HCT116 (cell line): ENCODE data around the gene ANKRD24. TPM values are rescaled to one million over a fixed set of nuclear protein-coding genes. Genes with fewer than 3 reads are reported as not detected.

Experiments
- ATAC-seq: fragments of 200-7000 bp; cut with Tn5 transposase; 2 replicates; pipeline ENCODE4 v1.9.1; 2020; ENCODE audit warnings: mild to moderate bottlenecking, moderate library complexity
- BruUV-seq: library from RNA; stranded (reverse); fragments of 400-500 nt; replicated peaks from 2 replicates; lab custom pipeline; 2021; lab: Mats Ljungman, UMichigan
- CTCF ChIA-PET: fragments of 300-600 bp; sonication (Branson Sonifier 250); formaldehyde crosslinking; loops from one replicate; lab custom pipeline; 2021; ENCODE audit warnings: antibody characterized with exemption; lab: Charles Lee
- POLR2A ChIA-PET: fragments of 300-600, 350-600 bp; sonication (Branson Sonifier 250); formaldehyde crosslinking; loops from one replicate; lab custom pipeline; 2021; ENCODE audit warnings: antibody characterized with exemption; lab: Charles Lee
- RAD21 ChIA-PET, 2 experiments: fragments of 300-600 bp; sonication (Branson Sonifier 250); formaldehyde crosslinking; loops; one replicate each; lab custom pipeline; 2023; ENCODE audit warnings: low total read pairs in 2 of 2; ENCODE audit not compliant: uncharacterized antibody in 2 of 2, unreplicated experiment in 2 of 2, low non-redundant PET in 1 of 2; lab: Charles Lee
- DNase-seq: peaks from one replicate; pipeline ENCODE4 v3.0.0-alpha.2; 2010; ENCODE audit warnings: low read depth, low spot score
- H2AFZ ChIP-seq: fragments of 200-600 bp; shearing (Covaris generic), sonication (generic); 2 replicates; pipeline ENCODE4 v1.6.1; 2017; ENCODE audit warnings: low read depth, mixed run types, mixed read lengths, antibody characterized with exemption, low read length; ENCODE audit not compliant: poor library complexity, severe bottlenecking
- H3K27ac ChIP-seq: 2 replicates; pipeline ENCODE4 v1.5.1; 2012; ENCODE audit warnings: low read depth, low read length
- H3K27me3 ChIP-seq: fragments of 200-600 bp; sonication (generic); 2 replicates; pipeline ENCODE4 v1.6.1; 2016; ENCODE audit warnings: mixed run types, low read length, mixed read lengths; ENCODE audit not compliant: insufficient read depth
- H3K36me3 ChIP-seq, 2 experiments: fragments of 200-500 bp in 1 of 2; fragments of 200-600 bp in 1 of 2; sonication (Bioruptor generic) in 1 of 2; sonication (generic) in 1 of 2; 2 replicates each; pipeline versions ENCODE4 v1.5.1 to v1.6.1; 2014 to 2016; ENCODE audit warnings: low read length in 2 of 2, inconsistent platforms in 1 of 2, mixed read lengths in 1 of 2, mixed run types in 1 of 2; ENCODE audit not compliant: insufficient read depth in 2 of 2, control insufficient read depth in 1 of 2
- H3K4me1 ChIP-seq, 2 experiments: fragments of 200-600 bp in 1 of 2; sonication (generic) in 1 of 2; 2 replicates each; pipeline versions ENCODE4 v1.5.1 to v1.6.1; 2012 to 2017; ENCODE audit warnings: low read length in 2 of 2, inconsistent platforms in 1 of 2, mild to moderate bottlenecking in 1 of 2, mixed read lengths in 1 of 2, mixed run types in 1 of 2, moderate library complexity in 1 of 2; ENCODE audit not compliant: insufficient read depth in 2 of 2, control insufficient read depth in 1 of 2
- H3K4me2 ChIP-seq: fragments of 200-600 bp; sonication (generic); 2 replicates; pipeline ENCODE4 v1.6.1; 2017; ENCODE audit warnings: mixed run types, low read length, mixed read lengths
- H3K4me3 ChIP-seq, 2 experiments: fragments of 200-600 bp in 1 of 2; sonication (generic) in 1 of 2; replicated peaks in 1 of 2; 2 replicates each; pipeline ENCODE4 v1.5.1; 2011 to 2016; ENCODE audit warnings: low read length in 2 of 2, control low read depth in 1 of 2, low read depth in 1 of 2, mild to moderate bottlenecking in 1 of 2, mixed read lengths in 1 of 2, mixed run types in 1 of 2
- H3K79me2 ChIP-seq: fragments of 200-600 bp; sonication (generic); 2 replicates; pipeline ENCODE4 v1.6.1; 2017; ENCODE audit warnings: mild to moderate bottlenecking, mixed run types, low read length, moderate library complexity, mixed read lengths; ENCODE audit not compliant: insufficient read depth
- H3K9ac ChIP-seq: fragments of 200-600 bp; sonication (generic); 2 replicates; pipeline ENCODE4 v1.6.1; 2016; ENCODE audit warnings: low read length, mixed read lengths
- H3K9me2 ChIP-seq: fragments of 200-600 bp; sonication (generic), shearing (Covaris generic); 2 replicates; pipeline ENCODE4 v1.6.1; 2017; ENCODE audit warnings: mixed run types, mild to moderate bottlenecking, moderate library complexity; ENCODE audit not compliant: insufficient read depth
- H3K9me3 ChIP-seq, 2 experiments: fragments of 200-500 bp in 1 of 2; fragments of 200-600 bp in 1 of 2; sonication (Bioruptor generic) in 1 of 2; sonication (generic) in 1 of 2; 2 replicates each; pipeline ENCODE4 v1.6.1; 2014 to 2017; ENCODE audit warnings: low read length in 2 of 2, mixed read lengths in 2 of 2, inconsistent platforms in 1 of 2, low read depth in 1 of 2, mild to moderate bottlenecking in 1 of 2, mixed run types in 1 of 2, moderate library complexity in 1 of 2; ENCODE audit not compliant: control insufficient read depth in 1 of 2, insufficient read depth in 1 of 2
- H4K20me1 ChIP-seq: fragments of 200-600 bp; sonication (generic), shearing (Covaris generic); 2 replicates; pipeline ENCODE4 v1.6.1; 2017; ENCODE audit warnings: mixed run types, mild to moderate bottlenecking, moderate library complexity; ENCODE audit not compliant: insufficient read depth
- ATF3 ChIP-seq: IDR thresholded peaks from 2 replicates; pipeline ENCODE4 v1.6.1; 2012
- CTCF ChIP-seq, 3 experiments: fragments of 200-600 bp in 1 of 3; sonication (generic) in 1 of 3; IDR thresholded peaks in 2 of 3; conservative IDR thresholded peaks in 1 of 3; 2 replicates each; pipeline ENCODE4 v1.5.1; 2012 to 2017; ENCODE audit warnings: low read depth in 2 of 3, low read length in 2 of 3, antibody characterized with exemption in 1 of 3, borderline replicate concordance in 1 of 3, control low read depth in 1 of 3, mild to moderate bottlenecking in 1 of 3, mixed read lengths in 1 of 3, mixed run types in 1 of 3, moderate library complexity in 1 of 3; ENCODE audit not compliant: insufficient read depth in 1 of 3
- ELF1 ChIP-seq: IDR thresholded peaks from 2 replicates; pipeline ENCODE4 v1.6.1; 2012; ENCODE audit warnings: low read depth, borderline replicate concordance
- EZH2phosphoT487 ChIP-seq: fragments of 200-600 bp; IDR thresholded peaks from 2 replicates; pipeline ENCODE4 v1.6.1; 2018; ENCODE audit warnings: antibody characterized with exemption, borderline replicate concordance
- POLR2A ChIP-seq: IDR thresholded peaks from 2 replicates; pipeline ENCODE4 v1.7.0; 2011; ENCODE audit warnings: borderline replicate concordance; ENCODE audit not compliant: insufficient read depth, insufficient read length; ENCODE audit errors: extremely low read depth
- SIN3A ChIP-seq: IDR thresholded peaks from 2 replicates; pipeline ENCODE4 v1.6.1; 2012; ENCODE audit warnings: low read depth
- SRF ChIP-seq: IDR thresholded peaks from 2 replicates; pipeline ENCODE4 v1.6.1; 2012; ENCODE audit warnings: low read depth
- YY1 ChIP-seq: IDR thresholded peaks from 2 replicates; pipeline ENCODE4 v1.6.1; 2011; ENCODE audit warnings: low read length, low read depth, moderate library complexity, mild to moderate bottlenecking; ENCODE audit not compliant: insufficient replicate concordance; ENCODE audit errors: extremely low read depth
- ZFX ChIP-seq: fragments of 450-650 bp; IDR thresholded peaks from 2 replicates; pipeline ENCODE4 v1.6.1; 2017
- intact Hi-C: fragments of 100-400 bp; cut with micrococcal nuclease; formaldehyde crosslinking; loops from 2 replicates; pipeline ENCODE4 v1.10.0; 2022
- total RNA-seq: library from RNA; stranded (reverse); gene quantifications from one replicate; pipeline ENCODE4 v1.2.1, GENCODE V29; 2021; ENCODE audit not compliant: unreplicated experiment

The ANKRD24 gene
- total RNA-seq, 1 experiment from 2014 or later, result 1.7 TPM

GRCh38 chr19:4144666-4145249 is 37.7 kb upstream of the ANKRD24 start (continued):
- TF ChIP-seq EZH2phosphoT487, result no peak
- no peak for TF ChIP-seq ELF1
- no peak for TF ChIP-seq SIN3A

GRCh38 chr19:4149518-4150288 is 32.8 kb upstream of the ANKRD24 start:
- Histone ChIP-seq H3K36me3 (no peaks in the 10 kb centered on the region), H3K4me1 (peaks cover 10 to 28% of the 10 kb centered on the region in 2 experiments), H3K27ac (no peak overlapping the region), H3K4me3 (no peak overlapping the region), H3K9ac (no peak overlapping the region), H3K79me2 (no peaks in the 10 kb centered on the region), H2AFZ (no peak overlapping the region), H3K9me2 (no peaks in the 10 kb centered on the region)
- DNase-seq, result no peak
- intact Hi-C loops, result loop anchor here (10.0 kb wide), 1 partner anchor 295 kb away; no protein-coding TSS in a partner anchor
- POLR2A ChIA-PET, result no interaction called here
- TF ChIP-seq POLR2A (no peak), EZH2phosphoT487 (no peak), ELF1 (no peak), ZFX (no peak), ATF3 (no peak), CTCF (IDR thresholded peaks at IDR 0.05 in 2 of 3, conservative IDR thresholded peaks at IDR 0.05 in 1 of 3; ENCODE audit: borderline replicate concordance in 1 of 3, insufficient read depth in 1 of 3, low read depth in 2 of 3, low read length in 2 of 3) (no peak), YY1 (no peak), SRF (no peak)
- TF ChIP-seq, all 23 proteins: peak for 0
- ChIA-PET CTCF (interaction anchor here (0.6 kb wide), 1 partner anchor 83 kb away, joined by 3 read pairs; no protein-coding TSS in a partner anchor), RAD21 (no interaction called here)
- Histone ChIP-seq H3K27me3 (no peaks in the 10 kb centered on the region), H3K9me3 (no peaks in the 10 kb centered on the region), H4K20me1 (no peaks in the 10 kb centered on the region), H3K4me2 (no peak overlapping the region)
- no peak for ATAC-seq
- BruUV-seq, result no TSS peak
